NCI-H2029 treated with DMSO at 0.1 percent for 48 hours (cell line): Measurements from ENCODE around the gene UCKL1.
"Not testable (repeated sequence)": the region's sequence is repeated elsewhere in the genome, so short reads cannot be mapped to it uniquely, and the experiment has no call there.

ENCODE experiments used
- DNase-seq: peaks from one replicate; lab custom pipeline; 2025; lab: John Stamatoyannopoulos, UW

UCKL1 gene

GRCh38 chr20:63942969-63943807, 13.0 kb downstream of the UCKL1 start:
- no peak for DNase-seq

DNA sequence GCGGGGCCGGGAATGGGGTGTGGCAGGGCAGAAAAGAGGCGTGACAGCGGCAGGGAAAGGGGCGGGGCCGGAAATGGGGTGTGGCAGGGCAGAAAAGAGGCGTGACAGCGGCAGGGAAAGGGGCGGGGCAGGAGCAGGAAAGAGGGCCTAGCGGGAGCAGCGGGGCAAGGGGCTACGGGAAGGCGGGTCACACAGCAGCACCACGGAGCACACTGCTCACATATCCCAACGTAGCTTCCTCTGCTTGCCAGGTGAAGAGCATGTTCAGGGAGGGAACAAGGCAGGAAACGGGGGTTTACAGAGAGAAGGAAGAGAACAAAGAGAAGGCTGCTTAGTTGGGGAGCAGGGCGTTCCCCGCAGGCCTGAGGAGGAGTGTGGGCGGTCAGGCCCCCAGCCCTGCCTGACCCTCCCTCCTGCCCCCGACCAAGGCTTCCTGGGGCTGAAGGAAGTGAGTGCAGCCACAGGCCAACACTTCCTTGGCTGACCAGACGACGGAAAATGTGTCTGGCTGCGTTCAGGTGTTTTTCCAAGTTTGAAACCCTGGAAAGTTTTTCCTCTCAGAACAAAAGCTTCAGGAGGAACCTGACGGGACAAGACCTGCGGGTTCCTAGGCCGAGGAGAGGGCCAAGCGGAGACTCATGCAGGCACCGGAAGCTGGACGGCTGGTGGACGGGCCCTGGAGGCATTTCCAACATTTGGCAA, 13.8 kb downstream of the UCKL1 start:
- DNase-seq: no peak

- no peak for DNase-seq
Observed at GRCh38 chr20:63941282-63942081, 14.7 kb downstream of the UCKL1 start.

- DNase-seq: no peak
Observed at GRCh38 chr20:63940472-63941266, 15.5 kb downstream of the UCKL1 start.

GRCh38 chr20:63940071-63940471, 16.1 kb downstream of the UCKL1 start:
- DNase-seq: no peak

GRCh38 chr20:63939061-63939935, 16.9 kb downstream of the UCKL1 start:
- DNase-seq: no peak

DNA sequence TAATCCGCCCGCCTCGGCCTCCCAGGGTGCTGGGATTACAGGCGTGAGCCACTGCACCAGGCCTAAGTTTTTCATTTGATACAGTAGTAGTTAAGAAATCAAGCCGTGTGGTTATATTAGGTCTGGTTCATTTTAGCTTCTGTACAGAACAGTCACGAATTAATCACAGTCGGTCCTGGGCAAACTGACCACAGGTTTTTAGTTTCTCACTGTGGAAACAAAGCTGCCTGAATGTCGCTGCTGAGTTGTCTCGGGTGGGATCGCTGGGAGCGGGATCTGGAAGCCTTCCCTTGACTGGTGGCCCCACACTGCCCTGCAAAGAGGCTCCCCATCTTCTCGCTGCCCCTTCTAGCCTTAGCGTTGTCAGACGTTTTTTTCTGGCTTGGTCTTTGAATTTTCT, 18.6 kb downstream of the UCKL1 start:
- DNase-seq: no peak

- DNase-seq: no peak
Observed at GRCh38 chr20:63935447-63935846, 20.8 kb downstream of the UCKL1 start.

GRCh38 chr20:63934271-63935068, 21.7 kb downstream of the UCKL1 start:
- DNase-seq: no peak

- no peak for DNase-seq
Observed at GRCh38 chr20:63933646-63934045, 22.6 kb downstream of the UCKL1 start.

- no peak for DNase-seq
Observed at GRCh38 chr20:63932606-63933160, 23.5 kb downstream of the UCKL1 start.

DNA sequence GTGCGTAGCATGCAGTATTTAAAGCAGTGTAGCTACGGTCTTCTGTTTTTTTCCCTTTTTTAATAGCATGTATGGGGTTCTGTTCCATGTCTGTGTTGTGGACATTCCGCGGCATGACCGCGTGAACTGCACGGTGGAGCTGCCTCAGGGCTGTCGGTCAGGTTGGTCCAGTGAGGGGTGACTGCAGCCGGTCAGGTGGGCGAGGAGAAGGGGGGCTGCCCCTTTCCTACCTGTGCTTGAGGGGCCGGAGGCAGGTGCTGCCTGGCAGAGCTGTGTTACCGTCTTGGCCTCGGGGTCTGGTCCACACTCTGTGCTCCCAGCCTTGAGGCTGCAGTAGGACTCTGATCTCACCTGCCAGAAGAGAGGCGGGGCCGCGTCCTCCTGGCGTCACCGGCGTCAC, 24.5 kb downstream of the UCKL1 start:
- no peak for DNase-seq

GRCh38 chr20:63930971-63931553, 25.2 kb downstream of the UCKL1 start:
- DNase-seq: no peak

DNA sequence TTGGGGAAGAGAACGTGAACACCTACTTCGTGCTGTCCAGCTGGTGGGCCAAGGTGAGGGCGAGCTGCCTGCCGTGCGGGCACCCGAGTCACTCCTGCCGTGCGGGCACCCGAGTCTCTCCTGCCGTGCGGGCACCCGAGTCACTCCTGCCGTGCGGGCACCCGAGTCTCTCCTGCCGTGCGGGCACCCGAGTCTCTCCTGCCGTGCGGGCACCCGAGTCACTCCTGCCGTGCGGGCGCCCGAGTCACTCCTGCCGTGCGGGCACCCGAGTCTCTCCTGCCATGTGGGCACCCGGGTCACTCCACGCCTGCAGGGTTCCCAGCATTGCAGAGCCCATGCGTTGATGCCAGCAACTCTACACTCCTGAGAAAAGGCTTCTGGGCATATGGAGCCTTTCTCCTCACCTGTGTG, 26.7 kb downstream of the UCKL1 start:
- DNase-seq: not testable (repeated sequence)

GRCh38 chr20:63929071-63929470, 27.1 kb downstream of the UCKL1 start:
- DNase-seq: no peak

DNA sequence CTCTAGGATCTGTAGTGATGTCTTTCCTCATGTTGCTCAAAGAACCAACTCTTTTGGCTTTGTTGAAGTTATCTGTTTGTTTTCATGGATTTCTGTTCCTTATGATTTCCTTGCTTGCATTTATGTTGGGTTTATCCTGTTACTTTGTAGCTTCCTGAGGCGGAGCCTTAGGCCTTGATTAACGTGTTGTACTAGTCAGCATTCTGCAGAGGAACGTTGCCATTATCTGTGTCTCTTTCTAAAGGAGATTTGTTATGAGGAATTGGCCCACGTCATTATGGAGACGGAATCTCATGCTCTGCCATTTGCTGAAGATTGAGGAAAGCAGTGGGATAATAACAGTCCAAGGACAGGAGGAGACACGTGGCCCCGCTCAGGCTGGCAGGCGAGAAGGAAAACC, 29.9 kb downstream of the UCKL1 start:
- DNase-seq: no peak

DNA sequence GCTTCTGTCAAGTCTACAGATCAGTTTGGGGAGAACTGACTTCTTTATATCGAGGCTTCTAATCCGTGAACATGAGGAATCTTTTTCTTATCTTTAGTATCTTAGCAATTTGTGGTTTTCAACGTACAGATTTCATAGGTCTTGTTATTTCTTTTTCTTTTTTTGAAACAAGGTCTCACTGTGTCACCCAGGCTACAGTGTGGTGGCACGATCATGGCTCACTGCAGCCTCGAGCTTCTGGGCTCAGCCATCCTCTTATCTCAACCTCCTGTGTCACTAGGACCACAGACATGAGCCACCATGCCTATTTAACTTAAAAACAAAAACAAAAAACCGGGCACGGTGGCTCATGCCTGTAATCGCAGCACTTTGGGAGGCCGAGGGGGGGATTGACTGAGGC, 32.0 kb downstream of the UCKL1 start:
- no peak for DNase-seq

DNA sequence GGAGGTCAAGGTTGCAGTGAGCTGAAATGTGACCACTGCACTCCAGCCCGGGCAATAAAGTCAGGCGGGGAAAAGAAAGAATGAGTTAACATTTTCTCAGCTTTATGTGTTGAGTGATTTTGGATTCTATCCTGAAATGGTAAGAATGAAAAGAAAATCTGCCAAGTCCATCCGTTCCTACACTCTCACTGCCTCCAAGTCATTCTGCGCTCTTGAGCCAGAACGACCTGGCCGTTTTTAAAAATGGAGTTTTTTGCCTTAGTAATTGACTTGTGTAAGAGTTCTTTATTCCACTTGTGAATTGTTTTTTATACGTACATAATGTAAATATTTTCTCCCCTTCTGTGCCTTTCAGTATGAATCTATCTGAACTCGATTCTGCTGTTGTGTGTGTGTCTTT, 32.6 kb downstream of the UCKL1 start:
- no peak for DNase-seq

- no peak for DNase-seq
Observed at GRCh38 chr20:63920226-63920625, 36.0 kb downstream of the UCKL1 start.
